IMR-90 (cell line): ENCODE data around the gene TGFA. TPM values are rescaled to one million over a fixed set of nuclear protein-coding genes. Genes with fewer than 3 reads are reported as not detected.

Source experiments
- ATAC-seq: fragments of 200-7000 bp; cut with Tn5 transposase; 2 replicates; pipeline ENCODE4 v1.9.1; 2020; ENCODE audit warnings: low read depth, mild to moderate bottlenecking, moderate library complexity
- BruUV-seq: library from RNA; stranded (reverse); fragments of 400-500 nt; replicated peaks from 2 replicates; lab custom pipeline; 2021; lab: Mats Ljungman, UMichigan
- CTCF ChIA-PET: fragments of 300-600 bp; formaldehyde crosslinking; extraction: SDS; loops from one replicate; lab custom pipeline; 2021; ENCODE audit warnings: antibody characterized with exemption; lab: Yijun Ruan, JAX
- POLR2A ChIA-PET: fragments of 300-600 bp; sonication (Branson Sonifier 250); formaldehyde crosslinking; loops from one replicate; lab custom pipeline; 2022; ENCODE audit warnings: antibody characterized with exemption; ENCODE audit not compliant: unreplicated experiment; lab: Charles Lee
- DNase-seq: peaks from one replicate; pipeline ENCODE4 v3.0.0; 2013
- H2AFZ ChIP-seq: replicated peaks from 2 replicates; pipeline ENCODE3; 2013; ENCODE audit warnings: low read length, mild to moderate bottlenecking; ENCODE audit not compliant: poor library complexity
- H2AK5ac ChIP-seq: 2 replicates; pipeline ENCODE4 v1.6.1; 2013; ENCODE audit warnings: low read depth, low read length, inconsistent platforms
- H2AK9ac ChIP-seq: replicated peaks from 2 replicates; pipeline ENCODE3; 2013; ENCODE audit warnings: mild to moderate bottlenecking, low read depth, low read length, moderate library complexity; ENCODE audit not compliant: poor library complexity
- H2BK120ac ChIP-seq: 2 replicates; pipeline ENCODE4 v1.6.1; 2013; ENCODE audit warnings: low read depth, low read length, inconsistent platforms
- H2BK15ac ChIP-seq: 3 replicates; pipeline ENCODE4 v1.6.1; 2013; ENCODE audit warnings: low read depth, low read length, inconsistent platforms
- H2BK20ac ChIP-seq: 2 replicates; pipeline ENCODE4 v1.6.1; 2013; ENCODE audit warnings: low read depth, mild to moderate bottlenecking, inconsistent platforms, low read length, moderate library complexity
- H2BK5ac ChIP-seq: 2 replicates; pipeline ENCODE4 v1.6.1; 2013; ENCODE audit warnings: mild to moderate bottlenecking, low read depth, low read length, inconsistent platforms; ENCODE audit not compliant: poor library complexity, severe bottlenecking
- H3K14ac ChIP-seq: replicated peaks from 2 replicates; pipeline ENCODE4 v1.6.1; 2013; ENCODE audit warnings: low read depth, low read length, inconsistent platforms
- H3K18ac ChIP-seq: 2 replicates; pipeline ENCODE4 v1.6.1; 2013; ENCODE audit warnings: low read depth, low read length, control low read depth
- H3K23ac ChIP-seq: 2 replicates; pipeline ENCODE4 v1.6.1; 2013; ENCODE audit warnings: low read depth, low read length, inconsistent platforms
- H3K27ac ChIP-seq: 2 replicates; pipeline ENCODE4 v1.5.1; 2013; ENCODE audit warnings: mild to moderate bottlenecking, control low read depth, low read length; ENCODE audit not compliant: insufficient read depth
- H3K27me3 ChIP-seq: 2 replicates; pipeline ENCODE4 v1.6.1; 2013; ENCODE audit warnings: low read length; ENCODE audit not compliant: control insufficient read depth, insufficient read depth
- H3K36me3 ChIP-seq: 2 replicates; pipeline ENCODE4 v1.6.1; 2013; ENCODE audit warnings: low read length, mixed read lengths; ENCODE audit not compliant: control insufficient read depth, insufficient read depth
- H3K4ac ChIP-seq: 2 replicates; pipeline ENCODE4 v1.6.1; 2013; ENCODE audit warnings: low read depth, low read length, inconsistent platforms
- H3K4me1 ChIP-seq: 2 replicates; pipeline ENCODE4 v1.6.1; 2013; ENCODE audit warnings: low read length, mixed read lengths; ENCODE audit not compliant: control insufficient read depth, insufficient read depth
- H3K4me2 ChIP-seq: 2 replicates; pipeline ENCODE4 v1.6.1; 2013; ENCODE audit warnings: low read depth, mild to moderate bottlenecking, control low read depth, low read length, moderate library complexity
- H3K4me3 ChIP-seq: 2 replicates; pipeline ENCODE4 v1.5.1; 2013; ENCODE audit warnings: low read depth, mild to moderate bottlenecking, control low read depth, low read length, moderate library complexity; ENCODE audit not compliant: insufficient read depth
- H3K56ac ChIP-seq: 2 replicates; pipeline ENCODE4 v1.6.1; 2013; ENCODE audit warnings: low read length, inconsistent platforms; ENCODE audit not compliant: insufficient read depth; ENCODE audit errors: extremely low read depth
- H3K79me1 ChIP-seq, 2 experiments: 2 replicates each; pipeline ENCODE4 v1.6.1; 2013; ENCODE audit warnings: low read length in 2 of 2, inconsistent platforms in 1 of 2, low read depth in 1 of 2
- H3K9ac ChIP-seq: 2 replicates; pipeline ENCODE4 v1.6.1; 2013; ENCODE audit warnings: low read depth, low read length, control low read depth
- H3K9me1 ChIP-seq: 2 replicates; pipeline ENCODE4 v1.6.1; 2013; ENCODE audit warnings: low read length, inconsistent platforms; ENCODE audit not compliant: insufficient read depth
- H3K9me3 ChIP-seq: 2 replicates; pipeline ENCODE4 v1.6.1; 2013; ENCODE audit warnings: low read length; ENCODE audit not compliant: control insufficient read depth, insufficient read depth
- H4K20me1 ChIP-seq: 2 replicates; pipeline ENCODE4 v1.6.1; 2013; ENCODE audit warnings: low read length, inconsistent platforms; ENCODE audit not compliant: insufficient read depth
- H4K5ac ChIP-seq: 2 replicates; pipeline ENCODE4 v1.6.1; 2013; ENCODE audit warnings: mild to moderate bottlenecking, low read depth, low read length, control low read depth
- H4K8ac ChIP-seq, 2 experiments: 2 replicates each; pipeline ENCODE4 v1.6.1; 2013; ENCODE audit warnings: low read depth in 2 of 2, low read length in 2 of 2, control low read depth in 1 of 2, inconsistent platforms in 1 of 2
- H4K91ac ChIP-seq: 2 replicates; pipeline ENCODE4 v1.6.1; 2013; ENCODE audit warnings: low read depth, low read length, inconsistent platforms; ENCODE audit not compliant: insufficient read depth
- BHLHE40 ChIP-seq: fragments of 150-350 bp; IDR thresholded peaks from 2 replicates; pipeline ENCODE4 v1.6.1; 2016; ENCODE audit warnings: mild to moderate bottlenecking, low read depth, low read length
- CEBPB ChIP-seq: IDR thresholded peaks from 2 replicates; pipeline ENCODE4 v1.6.1; 2012; ENCODE audit warnings: low read depth, low read length, improper control_type of control experiment
- CTCF ChIP-seq: conservative IDR thresholded peaks from 2 replicates; pipeline ENCODE4 v1.5.1; 2012; ENCODE audit warnings: mild to moderate bottlenecking, low read depth, low read length, improper control_type of control experiment
- FOS ChIP-seq: fragments of 150-350 bp; IDR thresholded peaks from 2 replicates; pipeline ENCODE4 v1.6.1; 2016; ENCODE audit warnings: low read depth, low read length
- MAFK ChIP-seq: IDR thresholded peaks from 2 replicates; pipeline ENCODE4 v1.6.1; 2012; ENCODE audit warnings: low read depth, low read length, improper control_type of control experiment
- MAZ ChIP-seq: IDR thresholded peaks from 2 replicates; pipeline ENCODE4 v1.6.1; 2012; ENCODE audit warnings: low read depth, mild to moderate bottlenecking, low read length, improper control_type of control experiment, moderate library complexity, borderline replicate concordance
- MXI1 ChIP-seq: IDR thresholded peaks from 2 replicates; pipeline ENCODE4 v1.6.1; 2012; ENCODE audit warnings: low read depth, mild to moderate bottlenecking, low read length, moderate library complexity, borderline replicate concordance
- NFE2L2 ChIP-seq: fragments of 150-350 bp; IDR thresholded peaks from 2 replicates; pipeline ENCODE4 v1.6.1; 2016; ENCODE audit warnings: low read depth, mild to moderate bottlenecking, low read length
- POLR2A ChIP-seq: IDR thresholded peaks from 2 replicates; pipeline ENCODE4 v1.6.1; 2012; ENCODE audit warnings: mild to moderate bottlenecking, low read depth, low read length
- RAD21 ChIP-seq: IDR thresholded peaks from 2 replicates; pipeline ENCODE4 v1.6.1; 2012; ENCODE audit warnings: low read length, improper control_type of control experiment
- RCOR1 ChIP-seq: IDR thresholded peaks from 2 replicates; pipeline ENCODE4 v1.6.1; 2012; ENCODE audit warnings: mild to moderate bottlenecking, low read length, improper control_type of control experiment; ENCODE audit not compliant: insufficient replicate concordance
- RFX5 ChIP-seq: IDR thresholded peaks from 2 replicates; pipeline ENCODE4 v1.8.0; 2012; ENCODE audit warnings: low read depth, mild to moderate bottlenecking, low read length, moderate library complexity
- SMC3 ChIP-seq: fragments of 150-350 bp; IDR thresholded peaks from 2 replicates; pipeline ENCODE4 v1.6.1; 2016; ENCODE audit warnings: low read depth, mild to moderate bottlenecking, antibody characterized with exemption, low read length, moderate library complexity
- USF2 ChIP-seq: fragments of 150-350 bp; IDR thresholded peaks from 2 replicates; pipeline ENCODE4 v1.6.1; 2017; ENCODE audit warnings: mild to moderate bottlenecking, antibody characterized with exemption, low read length, low read depth
- dilution Hi-C: fragments of 300-500 bp; cut with HindIII; formaldehyde crosslinking; loops from one replicate; pipeline ENCODE4 v1.14.3; 2018; ENCODE audit warnings: low sequenced_read_pairs; ENCODE audit not compliant: unreplicated experiment
- in situ Hi-C: fragments of 300-500 bp; cut with MboI; formaldehyde crosslinking; loops from 3 replicates; pipeline ENCODE4 v1.14.3; 2019; ENCODE audit warnings: low sequenced_read_pairs, inconsistent platforms, mixed read lengths
- intact Hi-C: fragments of 100-400 bp; cut with micrococcal nuclease; formaldehyde crosslinking; loops from 2 replicates; pipeline ENCODE4 v1.10.0; 2022
- polyA plus RNA-seq, 3 experiments: library from polyadenylated mRNA; depleted of rRNA; stranded (reverse); fragments of >200 nt; gene quantifications; 2 replicates each; pipeline ENCODE4 v1.2.3, GENCODE V29; 2012; ENCODE audit warnings: low replicate concordance in 1 of 3
- total RNA-seq: library from RNA; depleted of rRNA; stranded (reverse); fragments of >200 nt; gene quantifications from 2 replicates; pipeline ENCODE4 v1.2.3, GENCODE V29; 2012
- TF ChIP-seq, protein P1 (sequence below): fragments of 150-350 bp; IDR thresholded peaks from 2 replicates; pipeline ENCODE4 v1.6.1; 2016; ENCODE audit warnings: low read depth, mild to moderate bottlenecking, low read length, moderate library complexity, borderline replicate concordance

TGFA gene
- total and polyA plus RNA-seq, 2 of the 4 experiments (the other 2 are of a cell fraction), result not detected

- Histone ChIP-seq H3K23ac (no peak overlapping the region), H3K36me3 (no peaks in the 10 kb centered on the region), H4K5ac (no peak overlapping the region), H3K27me3 (no peaks in the 10 kb centered on the region; the same call in 1 of the 2 replicates), H2AK9ac (no peak overlapping the region), H3K9me3 (no peaks in the 10 kb centered on the region), H3K18ac (no peak overlapping the region), H3K4ac (no peak overlapping the region), H3K14ac (no peak overlapping the region), H2AK5ac (no peak overlapping the region), H2BK15ac (no peak overlapping the region), H2BK120ac (no peak overlapping the region), H3K27ac (no peak overlapping the region), H3K4me1 (no peaks in the 10 kb centered on the region), H4K91ac (no peak overlapping the region), H2BK5ac (no peak overlapping the region), H3K56ac (no peak overlapping the region), H2AFZ (no peak overlapping the region), H4K20me1 (no peaks in the 10 kb centered on the region), H2BK20ac (no peak overlapping the region), H3K9me1 (no peaks in the 10 kb centered on the region), H3K4me3 (no peak overlapping the region), H3K4me2 (no peak overlapping the region), H3K79me1 (no peaks in the 10 kb centered on the region), H4K8ac (no peak overlapping the region), H3K9ac (no peak overlapping the region)
- no peak for DNase-seq
- intact Hi-C loops (no loop called here), dilution Hi-C loops (no loop called here), in situ Hi-C loops (no loop called here)
- TF ChIP-seq SMC3 (no peak), NFE2L2 (no peak), RFX5 (no peak), RAD21 (no peak), MXI1 (no peak), CTCF (no peak), MAFK (no peak), MAZ (no peak), BHLHE40 (no peak), CEBPB (no peak), USF2 (no peak), RCOR1 (no peak), POLR2A (no peak), FOS (no peak)
- TF ChIP-seq, protein P1, sequence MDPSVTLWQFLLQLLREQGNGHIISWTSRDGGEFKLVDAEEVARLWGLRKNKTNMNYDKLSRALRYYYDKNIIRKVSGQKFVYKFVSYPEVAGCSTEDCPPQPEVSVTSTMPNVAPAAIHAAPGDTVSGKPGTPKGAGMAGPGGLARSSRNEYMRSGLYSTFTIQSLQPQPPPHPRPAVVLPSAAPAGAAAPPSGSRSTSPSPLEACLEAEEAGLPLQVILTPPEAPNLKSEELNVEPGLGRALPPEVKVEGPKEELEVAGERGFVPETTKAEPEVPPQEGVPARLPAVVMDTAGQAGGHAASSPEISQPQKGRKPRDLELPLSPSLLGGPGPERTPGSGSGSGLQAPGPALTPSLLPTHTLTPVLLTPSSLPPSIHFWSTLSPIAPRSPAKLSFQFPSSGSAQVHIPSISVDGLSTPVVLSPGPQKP, result no peak
- BruUV-seq, result no TSS peak
- no peak for ATAC-seq
- ChIA-PET CTCF (no interaction called here), POLR2A (no interaction called here)
These were observed 49.4 kb upstream of the TGFA start for GRCh38 chr2:70603066-70603465.
